ENCODE data around the gene STARD7.

STARD7 gene

GRCh38 chr2:96135621-96136020 is 73.0 kb downstream of the STARD7 start:
- no peak for DNase-seq (ENCODE audit: low read depth)

DNA sequence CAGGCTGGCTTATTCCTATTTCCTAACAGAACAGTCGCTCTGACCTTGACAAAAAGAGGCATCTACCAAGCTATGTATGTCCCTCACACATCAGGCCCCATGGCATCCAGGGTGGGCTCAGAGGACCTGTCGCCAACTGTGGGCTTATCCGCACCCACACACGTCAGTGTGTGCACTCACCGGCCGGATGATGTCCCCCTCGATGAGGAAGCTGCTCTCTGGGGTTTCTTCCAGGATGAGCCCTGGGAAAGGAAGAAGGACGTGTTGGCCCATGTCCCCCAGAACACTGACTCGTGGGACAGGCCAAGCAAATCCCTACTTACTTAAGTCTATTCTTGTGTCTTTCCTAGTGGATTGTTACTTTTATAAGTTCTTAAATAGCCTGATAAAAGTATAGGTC is 73.5 kb downstream of the STARD7 start:
- no peak for DNase-seq (ENCODE audit: low read depth)

Measured in activated T-cell treated with anti-CD3 and anti-CD28 coated beads for 1 hour (primary cell).